Vagina (tissue), 2 donors: Measurements from ENCODE around the gene NLRP4. TPM values are rescaled to one million over a fixed set of nuclear protein-coding genes. Genes with fewer than 3 reads are reported as not detected.

ENCODE experiments used
- DNase-seq, 2 donors: peaks; one replicate each; pipeline ENCODE4 v3.0.0-alpha.2; 2017; ENCODE audit errors: extremely low spot score in 2 of 2
- H3K27ac ChIP-seq: fragments of 200-600 bp; sonication (generic); one replicate; pipeline ENCODE4 v1.5.1; 2019
- H3K27me3 ChIP-seq: fragments of 200-600 bp; sonication (generic); one replicate; pipeline ENCODE4 v1.5.1; 2019
- H3K36me3 ChIP-seq, 2 donors: fragments of 200-600 bp; sonication (generic); one replicate each; pipeline ENCODE4 v1.5.1; 2017 to 2019
- H3K4me1 ChIP-seq: fragments of 200-600 bp; sonication (generic); one replicate; pipeline ENCODE4 v1.5.1; 2019
- H3K4me3 ChIP-seq, 2 donors: fragments of 200-600 bp; sonication (generic); 1 replicate in 1 of 2; 2 replicates in 1 of 2; pipeline ENCODE4 v1.5.1; 2016 to 2019
- H3K9me3 ChIP-seq: fragments of 200-600 bp; sonication (generic); one replicate; pipeline ENCODE4 v1.5.1; 2019
- CTCF ChIP-seq, 3 experiments: fragments of 450-650 bp in 2 of 3; fragments of 200-600 bp in 1 of 3; sonication (generic) in 1 of 3; IDR thresholded peaks; one replicate each; pipeline ENCODE4 v1.5.1; 2017 to 2019; ENCODE audit warnings: antibody characterized with exemption in 3 of 3, mild to moderate bottlenecking in 2 of 3, moderate library complexity in 2 of 3
- POLR2A ChIP-seq, 2 donors: fragments of 450-650 bp; IDR thresholded peaks; one replicate each; pipeline ENCODE4 v1.6.1; 2017; ENCODE audit warnings: antibody characterized with exemption in 2 of 2, mild to moderate bottlenecking in 2 of 2, moderate library complexity in 2 of 2
- POLR2AphosphoS5 ChIP-seq, 2 donors: sonication (generic); formaldehyde crosslinking; IDR thresholded peaks; one replicate each; pipeline ENCODE4 v1.9.0; 2017; ENCODE audit warnings: antibody characterized with exemption in 2 of 2, mild to moderate bottlenecking in 2 of 2, low read depth in 1 of 2; ENCODE audit not compliant: insufficient read depth in 1 of 2
- intact Hi-C: fragments of 100-400 bp; cut with DNase I; formaldehyde crosslinking; loops from one replicate; pipeline ENCODE4 v1.15.1; 2023
- total RNA-seq: library from RNA; depleted of rRNA; stranded (reverse); fragments of >200 nt; gene quantifications from one replicate; pipeline ENCODE4 v1.2.3, GENCODE V29; 2016

The NLRP4 gene
- not detected for total RNA-seq

- H3K4me1 ChIP-seq = no peaks in the 10 kb centered on the region
- H3K9me3 ChIP-seq = no peaks in the 10 kb centered on the region
- H3K4me3 ChIP-seq = no peak within 1 kb of the TSS
- no peak for DNase-seq
- intact Hi-C loops = no loop called here
- no peak within 1 kb of the TSS for H3K27ac ChIP-seq
- H3K27me3 ChIP-seq = no peaks in the 10 kb centered on the region
- H3K36me3 ChIP-seq = no peaks in the 10 kb centered on the region
- TF ChIP-seq POLR2AphosphoS5 (IDR thresholded peaks at IDR 0.05; ENCODE audit: insufficient read depth in 1 of 2, low read depth in 1 of 2) (no peak), CTCF (IDR thresholded peaks at IDR 0.05) (no peak), POLR2A (IDR thresholded peaks at IDR 0.05) (no peak)
Observed at GRCh38 chr19:55836340-55836739, at the start of gene NLRP4. TSS of gene NLRP4 (plus strand) at chr19:55836540. CDS start at chr19:55852081, 15,541 bp downstream.

- H3K27me3 ChIP-seq = no peaks in the 10 kb centered on the region
- H3K4me1 ChIP-seq = no peaks in the 10 kb centered on the region
- TF ChIP-seq CTCF (IDR thresholded peaks at IDR 0.05) = no peak
- TF ChIP-seq POLR2A (IDR thresholded peaks at IDR 0.05) = no peak
- TF ChIP-seq POLR2AphosphoS5 (IDR thresholded peaks at IDR 0.05; ENCODE audit: insufficient read depth in 1 of 2, low read depth in 1 of 2) = no peak
- intact Hi-C loops = no loop called here
- no peak overlapping the region for H3K4me3 ChIP-seq
- H3K27ac ChIP-seq = no peak overlapping the region
- no peak for DNase-seq
- H3K36me3 ChIP-seq = no peaks in the 10 kb centered on the region
- no peaks in the 10 kb centered on the region for H3K9me3 ChIP-seq
Observed at GRCh38 chr19:55795021-55795420, 41.3 kb upstream of the NLRP4 start.

GRCh38 chr19:55801416-55801815 is 34.9 kb upstream of the NLRP4 start:
- TF ChIP-seq POLR2A (IDR thresholded peaks at IDR 0.05) (no peak), CTCF (IDR thresholded peaks at IDR 0.05) (no peak), POLR2AphosphoS5 (IDR thresholded peaks at IDR 0.05; ENCODE audit: insufficient read depth in 1 of 2, low read depth in 1 of 2) (no peak)
- no peaks in the 10 kb centered on the region for H3K9me3 ChIP-seq
- H3K36me3 ChIP-seq = no peaks in the 10 kb centered on the region
- H3K4me3 ChIP-seq = no peak overlapping the region
- no peaks in the 10 kb centered on the region for H3K4me1 ChIP-seq
- no peaks in the 10 kb centered on the region for H3K27me3 ChIP-seq
- no peak for DNase-seq
- intact Hi-C loops = no loop called here
- no peak overlapping the region for H3K27ac ChIP-seq

GRCh38 chr19:55802281-55802680 is 34.1 kb upstream of the NLRP4 start:
- H3K4me1 ChIP-seq = no peaks in the 10 kb centered on the region
- TF ChIP-seq POLR2A (IDR thresholded peaks at IDR 0.05) (no peak), CTCF (IDR thresholded peaks at IDR 0.05) (no peak), POLR2AphosphoS5 (IDR thresholded peaks at IDR 0.05; ENCODE audit: insufficient read depth in 1 of 2, low read depth in 1 of 2) (no peak)
- intact Hi-C loops = no loop called here

GRCh38 chr19:55809381-55810058 is 26.8 kb upstream of the NLRP4 start:
- Histone ChIP-seq H3K4me3 (no peak overlapping the region), H3K27ac (no peak overlapping the region), H3K9me3 (no peaks in the 10 kb centered on the region), H3K4me1 (no peaks in the 10 kb centered on the region), H3K27me3 (no peaks in the 10 kb centered on the region), H3K36me3 (no peaks in the 10 kb centered on the region)
- no peak for DNase-seq
- TF ChIP-seq POLR2AphosphoS5 (IDR thresholded peaks at IDR 0.05; ENCODE audit: insufficient read depth in 1 of 2, low read depth in 1 of 2) = no peak
- no peak for TF ChIP-seq CTCF (IDR thresholded peaks at IDR 0.05)
- TF ChIP-seq POLR2A (IDR thresholded peaks at IDR 0.05) = no peak
- intact Hi-C loops = no loop called here

More at GRCh38 chr19:55802281-55802680, 34.1 kb upstream of the NLRP4 start:
- Histone ChIP-seq H3K4me3 (no peak overlapping the region), H3K9me3 (no peaks in the 10 kb centered on the region), H3K27me3 (no peaks in the 10 kb centered on the region), H3K27ac (no peak overlapping the region), H3K36me3 (no peaks in the 10 kb centered on the region)
- no peak for DNase-seq
